HG03196 (cell line): Measurements from ENCODE around the gene C6.
"Not testable (repeated sequence)": the region's sequence is repeated elsewhere in the genome, so short reads cannot be mapped to it uniquely, and the experiment has no call there.

ENCODE experiments used
- ATAC-seq: cut with Tn5 transposase; IDR thresholded peaks from one replicate; pipeline ENCODE4 v1.9.1; 2021; ENCODE audit not compliant: unreplicated experiment

C6 gene

GRCh38 chr5:41200506-41200905 is 12.8 kb downstream of the C6 start:
- ATAC-seq: no peak

DNA sequence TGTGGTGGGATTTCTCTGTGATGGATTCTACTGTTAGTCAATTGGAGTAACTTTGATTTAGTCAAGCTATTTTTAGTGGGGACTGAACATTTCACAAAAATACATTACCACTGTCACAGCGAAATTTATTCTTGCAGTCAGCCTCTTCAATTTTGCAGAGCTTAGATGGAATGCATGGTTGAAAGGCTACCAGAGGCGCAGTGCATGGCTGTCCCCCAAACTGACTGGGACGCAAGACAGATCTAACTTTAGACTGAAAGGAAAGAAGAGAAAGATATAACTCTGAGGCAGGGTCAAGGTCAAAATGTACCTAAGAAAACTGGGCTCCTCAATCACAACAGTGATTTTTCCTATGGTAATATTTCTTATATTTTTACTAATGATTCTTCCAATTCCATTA is 13.7 kb downstream of the C6 start:
- ATAC-seq: no peak

GRCh38 chr5:41196197-41196596 is 17.1 kb downstream of the C6 start:
- ATAC-seq: no peak

GRCh38 chr5:41195228-41195627 is 18.1 kb downstream of the C6 start:
- ATAC-seq: no peak

DNA sequence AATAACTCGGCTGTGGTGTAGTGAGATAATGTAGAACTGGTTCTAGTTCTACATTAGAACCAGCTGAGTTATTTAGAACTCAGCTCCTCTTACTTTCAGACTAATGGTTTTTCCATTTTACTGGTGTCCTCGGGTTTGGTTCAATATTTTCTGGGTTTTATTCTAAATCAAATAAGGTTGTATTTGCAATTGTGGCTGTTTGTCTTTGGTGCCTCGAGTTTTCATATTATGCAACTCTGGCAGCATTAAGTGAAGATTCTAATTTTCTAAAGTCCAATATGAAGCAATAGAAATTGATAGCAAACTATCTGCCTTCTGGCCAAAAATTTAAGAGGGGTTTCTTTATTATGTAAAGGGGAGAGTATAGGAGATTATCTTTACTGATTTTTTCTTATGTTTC is 19.0 kb downstream of the C6 start:
- ATAC-seq: no peak

DNA sequence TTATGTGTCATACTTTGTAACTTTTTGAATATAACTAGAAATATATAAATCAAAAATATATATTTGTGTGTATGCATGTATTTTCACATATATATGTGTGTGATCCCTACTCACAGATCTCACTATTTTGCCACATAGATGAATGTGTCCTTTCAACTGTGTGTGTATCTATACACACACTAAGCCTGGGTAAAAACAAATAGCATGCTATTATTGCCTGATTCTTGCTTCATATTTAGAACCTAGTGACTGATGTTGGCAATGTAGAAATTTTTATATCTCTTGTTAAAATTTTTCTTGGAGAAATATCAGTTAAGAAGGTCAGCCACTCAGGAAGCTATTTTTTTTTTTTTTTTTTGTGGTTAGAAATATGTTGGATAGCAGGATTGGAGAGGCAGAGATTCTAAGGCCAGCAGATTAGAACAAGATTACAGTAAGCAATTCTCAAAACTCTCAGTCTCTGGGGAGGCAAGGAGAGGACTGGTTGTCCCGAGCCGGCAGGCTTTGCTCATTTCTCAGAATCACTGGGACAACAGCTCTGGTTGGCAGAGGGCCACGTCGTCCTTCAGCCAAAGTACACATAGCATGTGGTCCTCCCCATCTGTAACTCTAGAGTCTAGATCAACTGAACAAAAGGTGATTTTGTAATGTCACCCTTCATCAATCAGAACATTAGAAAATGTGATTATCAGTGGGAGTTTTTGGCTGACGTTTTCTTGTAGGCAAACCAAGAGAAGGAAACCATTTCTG is 19.7 kb downstream of the C6 start:
- no peak for ATAC-seq

- no peak for ATAC-seq
These were observed 22.1 kb downstream of the C6 start for GRCh38 chr5:41191249-41191648.

DNA sequence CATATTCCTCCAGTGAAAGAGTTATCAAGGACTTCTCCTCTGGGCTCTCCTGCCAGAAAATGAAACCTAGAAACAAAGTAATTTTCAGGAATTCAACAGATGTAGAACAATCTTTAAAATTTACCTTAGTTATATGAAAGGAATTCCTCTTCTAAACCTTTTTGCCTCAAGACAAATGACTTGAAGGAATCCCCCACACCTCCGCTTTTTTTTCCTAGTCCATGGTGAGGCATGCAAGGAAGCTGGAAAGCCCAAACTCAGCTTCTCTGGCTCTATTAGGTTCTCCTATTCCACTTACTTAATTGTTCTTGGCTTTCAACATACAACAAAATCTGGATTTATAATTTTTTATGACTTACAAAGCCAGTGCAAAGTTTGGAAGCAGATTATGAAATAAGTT is 27.2 kb downstream of the C6 start:
- ATAC-seq: no peak

GRCh38 chr5:41183331-41183730 is 30.0 kb downstream of the C6 start:
- ATAC-seq: not testable (repeated sequence)

DNA sequence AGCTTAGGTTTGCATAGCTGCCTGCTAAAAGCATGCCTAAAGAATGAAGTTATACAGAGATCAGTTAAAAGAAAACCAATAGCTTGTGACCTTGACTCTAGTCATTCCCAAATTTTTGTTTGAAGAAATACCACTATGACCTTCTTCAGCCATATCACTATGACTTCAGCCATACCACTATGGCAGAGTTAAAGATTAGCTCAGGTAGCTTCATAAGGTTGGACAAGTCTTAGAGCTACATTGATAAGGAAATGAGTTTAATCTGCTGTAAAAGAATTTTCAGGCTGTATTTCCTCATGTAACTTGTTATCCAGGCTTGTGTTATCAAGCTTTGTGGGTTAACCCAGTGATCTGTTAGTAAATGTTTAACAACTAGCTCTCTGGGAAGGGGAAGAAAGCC is 30.7 kb downstream of the C6 start:
- ATAC-seq: no peak

GRCh38 chr5:41181691-41182564 is 31.4 kb downstream of the C6 start:
- no peak for ATAC-seq

DNA sequence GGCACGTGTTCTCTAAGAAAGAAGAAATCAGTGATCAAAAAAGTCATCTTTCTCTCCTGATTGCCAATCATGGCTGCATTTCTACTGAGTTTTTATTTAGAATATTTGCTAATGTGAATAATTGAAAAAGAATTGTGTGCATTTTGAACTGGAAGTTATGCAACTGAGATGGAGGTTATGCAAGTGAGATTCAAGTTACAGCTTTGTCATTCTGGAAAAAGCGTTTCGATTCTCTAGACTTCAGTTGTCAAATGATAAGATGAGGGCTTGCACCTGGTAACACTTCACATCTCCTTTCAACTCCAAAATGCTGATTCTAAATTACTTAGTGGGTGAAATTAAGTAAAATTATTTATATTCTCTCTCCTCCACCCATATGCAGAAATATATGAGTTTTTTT is 36.4 kb downstream of the C6 start:
- no peak for ATAC-seq

GRCh38 chr5:41172012-41172411 is 41.3 kb downstream of the C6 start:
- ATAC-seq: no peak

- ATAC-seq: no peak
These were observed 52.1 kb downstream of the C6 start for GRCh38 chr5:41161271-41161670.

DNA sequence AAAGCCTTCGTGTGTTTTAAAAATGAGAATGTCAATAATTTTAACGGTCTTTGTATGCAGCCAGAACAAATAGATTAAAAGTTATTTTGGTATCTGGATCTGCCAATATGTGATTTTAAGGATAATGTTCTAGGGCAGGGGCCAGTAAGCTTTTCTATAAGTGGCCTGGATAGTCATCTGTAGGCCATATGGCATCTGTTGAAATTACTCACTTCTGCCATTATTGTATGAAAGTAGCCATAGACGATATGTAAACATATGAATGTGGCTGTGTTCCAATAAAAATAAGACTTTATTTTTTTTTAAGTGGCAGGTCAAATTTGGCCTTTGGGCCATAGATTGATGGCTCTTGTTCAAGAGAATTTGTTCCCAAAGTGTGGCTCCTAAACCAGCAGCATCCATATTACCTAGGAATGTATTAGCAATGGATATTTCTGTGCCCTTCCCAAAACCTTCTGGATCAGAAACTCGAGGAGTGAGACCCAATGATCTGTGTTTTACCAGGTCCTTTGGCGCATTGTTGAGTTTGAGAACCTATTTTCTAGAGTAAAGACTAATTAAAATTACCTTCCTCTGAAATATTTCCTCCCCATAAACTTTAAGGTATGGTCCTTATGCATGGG is 55.9 kb downstream of the C6 start:
- ATAC-seq: no peak

- ATAC-seq: no peak
These were observed 56.6 kb downstream of the C6 start for GRCh38 chr5:41156739-41157138.

GRCh38 chr5:41154491-41154890 is 58.8 kb downstream of the C6 start:
- ATAC-seq: no peak

- no peak for ATAC-seq
These were observed 61.8 kb downstream of the C6 start for GRCh38 chr5:41151564-41151963.

GRCh38 chr5:41148448-41148847 is 64.9 kb downstream of the C6 start:
- no peak for ATAC-seq

DNA sequence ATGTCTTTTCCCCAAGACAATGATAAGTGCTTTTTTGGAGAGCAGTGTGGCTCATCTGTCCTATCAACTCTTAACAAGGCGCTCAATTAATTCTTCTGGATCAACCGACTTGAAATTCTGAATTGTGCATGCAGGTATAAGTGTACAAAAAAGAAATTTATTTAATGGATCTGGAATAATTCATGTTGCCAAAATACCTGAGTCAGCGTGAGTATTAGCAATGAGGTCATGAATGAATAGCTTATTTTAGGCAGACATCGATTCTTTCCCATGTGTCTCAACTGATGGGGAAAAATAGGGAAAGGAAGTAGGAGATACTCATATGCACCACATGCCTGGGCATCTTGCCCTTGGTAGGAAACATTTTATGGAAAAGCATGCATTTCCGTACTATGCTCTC is 68.0 kb downstream of the C6 start:
- no peak for ATAC-seq

DNA sequence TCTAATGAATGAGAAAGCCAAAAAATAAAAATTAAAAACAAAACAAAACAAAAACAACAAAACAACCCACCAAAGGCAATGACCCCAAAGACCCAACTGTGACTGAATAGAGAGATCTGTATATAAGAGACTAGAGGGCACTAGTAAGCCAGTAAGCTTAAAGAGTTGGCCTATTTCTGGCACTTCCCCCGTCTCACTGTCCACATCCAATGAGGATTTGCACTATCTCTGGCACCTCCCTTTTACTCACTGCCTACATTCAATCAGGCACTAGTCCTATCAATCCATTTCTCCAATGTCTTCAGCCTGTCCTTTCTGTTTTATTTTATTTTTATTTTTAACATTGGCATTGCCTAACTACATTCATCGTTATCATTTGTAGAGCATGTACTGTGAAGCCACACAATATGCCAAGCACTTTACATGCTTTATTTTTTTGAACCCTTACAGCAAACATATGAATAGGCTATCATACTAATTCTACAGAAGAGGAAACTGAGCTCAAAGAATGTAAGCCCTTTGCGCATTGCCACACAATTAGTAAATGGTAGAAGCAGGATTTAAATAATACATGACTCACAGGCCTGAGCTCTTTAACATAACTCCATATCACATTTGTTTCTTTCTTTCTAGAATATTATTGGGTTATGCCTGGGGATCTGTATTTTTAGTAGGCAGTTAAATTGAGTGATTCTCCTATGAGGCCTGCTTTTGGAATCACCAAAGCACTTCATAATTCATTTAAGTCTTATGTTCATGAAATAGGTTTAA is 70.0 kb downstream of the C6 start:
- ATAC-seq: no peak
